ENCODE data around the gene STAT1.

The STAT1 gene

GRCh38 chr2:191030521-191031154, 16.7 kb upstream of the STAT1 start:
- peak; percentile 39 to 51 for DNase-seq

- DNase-seq, result no peak
Observed at GRCh38 chr2:191029280-191029950, 15.4 kb upstream of the STAT1 start.

GRCh38 chr2:191026377-191026776, 12.4 kb upstream of the STAT1 start:
- no peak for DNase-seq

GRCh38 chr2:191025135-191025534, 11.2 kb upstream of the STAT1 start:
- DNase-seq, result no peak

- DNase-seq, result no peak
Observed at GRCh38 chr2:191023235-191023679, 9.3 kb upstream of the STAT1 start.

- DNase-seq, result peak; percentile 29 to 52
Observed at GRCh38 chr2:191020742-191021381, 6.9 kb upstream of the STAT1 start.

GRCh38 chr2:191020221-191020741, 6.3 kb upstream of the STAT1 start:
- peak; percentile 94 to 97 for DNase-seq

- DNase-seq, result no peak
Observed at GRCh38 chr2:191019376-191019775, 5.4 kb upstream of the STAT1 start.

- no peak for DNase-seq
Observed at GRCh38 chr2:191018643-191019119, 4.7 kb upstream of the STAT1 start.

- no peak for DNase-seq
Observed at GRCh38 chr2:191018048-191018447, 4.1 kb upstream of the STAT1 start.

GRCh38 chr2:191015831-191016230, 1.9 kb upstream of the STAT1 start:
- DNase-seq, result no peak

GRCh38 chr2:191015239-191015638, 1.3 kb upstream of the STAT1 start:
- DNase-seq, result no peak

- DNase-seq, result no peak
Observed at GRCh38 chr2:191014653-191015020, 666 bp upstream of the STAT1 start.

GRCh38 chr2:191013682-191013931, 364 bp downstream of the STAT1 start:
- no peak for DNase-seq

- peak in 1 of 2 donors; percentile 29 for DNase-seq
Observed at GRCh38 chr2:191012845-191013681, 908 bp downstream of the STAT1 start.

GRCh38 chr2:191012346-191012745, 1.6 kb downstream of the STAT1 start:
- DNase-seq, result no peak

GRCh38 chr2:191010887-191011885, 2.8 kb downstream of the STAT1 start:
- peak in 1 of 2 donors; percentile 18 for DNase-seq

- no peak for DNase-seq
Observed at GRCh38 chr2:191009541-191010374, 4.2 kb downstream of the STAT1 start.

GRCh38 chr2:191008286-191008685, 5.7 kb downstream of the STAT1 start:
- DNase-seq, result no peak

- DNase-seq, result no peak
Observed at GRCh38 chr2:191006997-191007783, 6.8 kb downstream of the STAT1 start.
